ENCODE data around the gene DACH1. TPM values are rescaled to one million over a fixed set of nuclear protein-coding genes. Genes with fewer than 3 reads are reported as not detected.

The DACH1 gene
- total and polyA plus RNA-seq, 9 of the 15 experiments (the other 6 are each of a cell fraction or from before 2014, with no cell fraction given) = 0.04 to 0.07 (median 0.04) TPM; not detected in 2

- TF ChIP-seq SNAPC5 (CRISPR knock-in tag; IDR thresholded peaks at IDR 0.05) = no peak
- TF ChIP-seq E2F1 (CRISPR knock-in tag; IDR thresholded peaks at IDR 0.05) = no peak
- TF ChIP-seq HDAC8 (tag; IDR thresholded peaks at IDR 0.05) = no peak
- TF ChIP-seq HOMEZ (CRISPR knock-in tag; IDR thresholded peaks at IDR 0.05) = no peak
- TF ChIP-seq RBM14 (IDR thresholded peaks at IDR 0.05; ENCODE audit: borderline replicate concordance, insufficient read depth, low read depth, low read length) = no peak
- TF ChIP-seq TGIF2 (CRISPR knock-in tag; IDR thresholded peaks at IDR 0.05) = no peak
- no peak for TF ChIP-seq NFATC3 (IDR thresholded peaks at IDR 0.05)
- TF ChIP-seq ZNF274 (IDR thresholded peaks at IDR 0.05; ENCODE audit: borderline replicate concordance, low read depth, low read length) = no peak
- TF ChIP-seq NR3C1 (CRISPR knock-in tag; IDR thresholded peaks at IDR 0.05) = no peak
- TF ChIP-seq ZNF324 (CRISPR knock-in tag; IDR thresholded peaks at IDR 0.05) = no peak
- TF ChIP-seq BRD9 (IDR thresholded peaks at IDR 0.05; ENCODE audit: low read depth, partially characterized antibody) = no peak
- TF ChIP-seq TSHZ1 (CRISPR knock-in tag; IDR thresholded peaks at IDR 0.05) = no peak
Measured at GRCh38 chr13:71830323-71830722, 36.7 kb downstream of the DACH1 start (continued).

Measured in K562 (cell line).